Right atrium auricular region (tissue), 2 donors: ENCODE measurements around the gene CHIC2. TPM values are rescaled to one million over a fixed set of nuclear protein-coding genes. Genes with fewer than 3 reads are reported as not detected.

Experiments
- DNase-seq: peaks from one replicate; pipeline ENCODE4 v3.0.0-alpha.2; 2019; ENCODE audit warnings: low spot score
- H3K27ac ChIP-seq, 2 donors: fragments of 200-600 bp; sonication (generic); 1 replicate in 1 of 2; 2 replicates in 1 of 2; pipeline ENCODE4 v1.5.1; 2016 to 2019
- H3K27me3 ChIP-seq, 2 donors: fragments of 200-600 bp; sonication (generic); one replicate each; pipeline versions ENCODE4 v1.5.1 to v1.6.0; 2017 to 2019
- H3K36me3 ChIP-seq: fragments of 200-600 bp; sonication (generic); one replicate; pipeline ENCODE4 v1.5.1; 2016
- H3K4me1 ChIP-seq, 2 donors: fragments of 200-600 bp; sonication (generic); one replicate each; pipeline versions ENCODE4 v1.5.1 to v1.6.0; 2017 to 2019
- H3K4me3 ChIP-seq, 2 donors: fragments of 200-600 bp; sonication (generic); 1 replicate in 1 of 2; 2 replicates in 1 of 2; pipeline ENCODE4 v1.5.1; 2017 to 2019; ENCODE audit warnings: mild to moderate bottlenecking in 1 of 2, moderate library complexity in 1 of 2
- H3K9me3 ChIP-seq, 2 donors: fragments of 200-600 bp; sonication (generic); one replicate each; pipeline ENCODE4 v1.5.1; 2019
- CTCF ChIP-seq, 2 donors: fragments of 200-600 bp; sonication (generic); IDR thresholded peaks; one replicate each; pipeline ENCODE4 v1.5.1; 2019; ENCODE audit warnings: antibody characterized with exemption in 2 of 2
- total RNA-seq, 2 donors: library from RNA; depleted of rRNA; stranded (reverse); fragments of >200 nt; gene quantifications; one replicate each; pipeline ENCODE4 v1.1.0, GENCODE V29; 2016

Gene CHIC2
- total RNA-seq, 2 donors from 2014 or later = 10.6 to 18.7 TPM

- no peak for TF ChIP-seq CTCF (IDR thresholded peaks at IDR 0.05)
- Histone ChIP-seq H3K9me3 (no peaks in the 10 kb centered on the region), H3K4me1 (no peaks in the 10 kb centered on the region), H3K27ac (no peak overlapping the region), H3K27me3 (no peaks in the 10 kb centered on the region), H3K4me3 (no peak overlapping the region), H3K36me3 (no peaks in the 10 kb centered on the region)
- no peak for DNase-seq
Measured at GRCh38 chr4:53981567-53981966, 82.8 kb downstream of the CHIC2 start.

- Histone ChIP-seq H3K4me3 (no peak overlapping the region), H3K9me3 (no peaks in the 10 kb centered on the region)
Measured at GRCh38 chr4:53981066-53981465, 83.3 kb downstream of the CHIC2 start.

GRCh38 chr4:53974561-53974960, 89.8 kb downstream of the CHIC2 start:
- Histone ChIP-seq H3K36me3 (no peaks in the 10 kb centered on the region), H3K27ac (no peak overlapping the region), H3K9me3 (no peaks in the 10 kb centered on the region), H3K27me3 (no peaks in the 10 kb centered on the region), H3K4me3 (no peak overlapping the region), H3K4me1 (no peaks in the 10 kb centered on the region)
- DNase-seq = no peak
- TF ChIP-seq CTCF (IDR thresholded peaks at IDR 0.05) = no peak

More at GRCh38 chr4:53981066-53981465, 83.3 kb downstream of the CHIC2 start:
- DNase-seq = no peak
- Histone ChIP-seq H3K4me1 (no peaks in the 10 kb centered on the region), H3K27me3 (no peaks in the 10 kb centered on the region), H3K27ac (no peak overlapping the region), H3K36me3 (no peaks in the 10 kb centered on the region)
- no peak for TF ChIP-seq CTCF (IDR thresholded peaks at IDR 0.05)

GRCh38 chr4:53967986-53968385, 96.4 kb downstream of the CHIC2 start:
- Histone ChIP-seq H3K27me3 (no peaks in the 10 kb centered on the region), H3K27ac (no peak overlapping the region), H3K9me3 (no peaks in the 10 kb centered on the region), H3K36me3 (no peaks in the 10 kb centered on the region), H3K4me3 (no peak overlapping the region), H3K4me1 (peaks cover 0 to 8% of the 10 kb centered on the region in 2 donors)
- TF ChIP-seq CTCF (IDR thresholded peaks at IDR 0.05) = no peak
- DNase-seq = no peak

- no peaks in the 10 kb centered on the region for H3K27me3 ChIP-seq
- no peaks in the 10 kb centered on the region for H3K9me3 ChIP-seq
- no peak overlapping the region for H3K4me3 ChIP-seq
- H3K4me1 ChIP-seq = peaks cover 0 to 8% of the 10 kb centered on the region in 2 donors
- H3K27ac ChIP-seq = no peak overlapping the region
- no peaks in the 10 kb centered on the region for H3K36me3 ChIP-seq
- TF ChIP-seq CTCF (IDR thresholded peaks at IDR 0.05) = no peak
- DNase-seq = no peak
Measured at GRCh38 chr4:53963781-53964180, 100.6 kb downstream of the CHIC2 start.

- Histone ChIP-seq H3K4me1 (peaks cover 0 to 8% of the 10 kb centered on the region in 2 donors), H3K9me3 (no peaks in the 10 kb centered on the region), H3K27ac (no peak overlapping the region), H3K36me3 (no peaks in the 10 kb centered on the region), H3K27me3 (no peaks in the 10 kb centered on the region), H3K4me3 (no peak overlapping the region)
- no peak for DNase-seq
- no peak for TF ChIP-seq CTCF (IDR thresholded peaks at IDR 0.05)
Measured at GRCh38 chr4:53963336-53963735, 101.1 kb downstream of the CHIC2 start.
